Loucy (cell line): Measurements from ENCODE around the gene CAST.
A peak's percentile ranks its signal among the peaks of the same experiment; 100 is the strongest.

Experiments used
- H2AFZ ChIP-seq: fragments of 200-600 bp; sonication (generic); 2 replicates; pipeline ENCODE4 v1.6.0; 2016; ENCODE audit warnings: antibody characterized with exemption, mild to moderate bottlenecking, low read length, moderate library complexity
- H3F3A ChIP-seq: fragments of 200-600 bp; 2 replicates; pipeline ENCODE4 v1.6.0; 2016; ENCODE audit warnings: antibody characterized with exemption, low read depth, mild to moderate bottlenecking
- H3K27me3 ChIP-seq: fragments of 200-600 bp; sonication (generic); 2 replicates; pipeline ENCODE4 v1.6.1; 2014; ENCODE audit warnings: low read length, mild to moderate bottlenecking; ENCODE audit not compliant: insufficient read depth, poor library complexity, severe bottlenecking
- H3K36me3 ChIP-seq: fragments of 200-600 bp; sonication (generic); 2 replicates; pipeline ENCODE4 v1.6.1; 2016; ENCODE audit warnings: low read length; ENCODE audit not compliant: insufficient read depth
- H3K4me1 ChIP-seq: fragments of 200-600 bp; sonication (generic); 2 replicates; pipeline ENCODE4 v1.5.1; 2014; ENCODE audit warnings: low read length, mild to moderate bottlenecking; ENCODE audit not compliant: insufficient read depth, poor library complexity, severe bottlenecking
- H3K4me2 ChIP-seq: fragments of 200-600 bp; sonication (generic); 2 replicates; pipeline ENCODE4 v1.6.0; 2014; ENCODE audit warnings: antibody characterized with exemption, low read length, low read depth, mild to moderate bottlenecking; ENCODE audit not compliant: poor library complexity, severe bottlenecking
- H3K4me3 ChIP-seq: fragments of 200-600 bp; sonication (generic); 2 replicates; pipeline ENCODE4 v1.5.1; 2014; ENCODE audit warnings: low read length, mild to moderate bottlenecking, mixed read lengths; ENCODE audit not compliant: poor library complexity, severe bottlenecking
- H3K79me2 ChIP-seq: fragments of 200-600 bp; sonication (generic); 2 replicates; pipeline ENCODE4 v1.6.1; 2014; ENCODE audit warnings: low read length; ENCODE audit not compliant: insufficient read depth
- H3K9ac ChIP-seq: fragments of 200-600 bp; sonication (generic); 2 replicates; pipeline ENCODE4 v1.6.0; 2014; ENCODE audit warnings: mild to moderate bottlenecking, low read depth, low read length, moderate library complexity; ENCODE audit not compliant: poor library complexity, severe bottlenecking
- H3K9me2 ChIP-seq: fragments of 200-600 bp; sonication (generic); replicated peaks from 2 replicates; pipeline ENCODE4 v1.6.1; 2016; ENCODE audit warnings: low read depth, low read length, mixed read lengths
- H3K9me3 ChIP-seq: fragments of 200-600 bp; sonication (generic); 2 replicates; pipeline ENCODE4 v1.6.1; 2014; ENCODE audit warnings: mild to moderate bottlenecking, antibody characterized with exemption, low read length, low read depth; ENCODE audit not compliant: insufficient read depth
- H4K20me1 ChIP-seq: fragments of 200-600 bp; sonication (generic); 2 replicates; pipeline ENCODE4 v1.6.0; 2014; ENCODE audit warnings: antibody characterized with exemption, low read length, mild to moderate bottlenecking; ENCODE audit not compliant: insufficient read depth, poor library complexity, severe bottlenecking
- EZH2phosphoT487 ChIP-seq: fragments of 200-600 bp; IDR thresholded peaks from 2 replicates; pipeline ENCODE4 v1.6.1; 2018; ENCODE audit warnings: antibody characterized with exemption, mild to moderate bottlenecking, moderate library complexity, borderline replicate concordance
- TF ChIP-seq, protein P1 (sequence below): fragments of 200-600 bp; sonication (generic); conservative IDR thresholded peaks from 2 replicates; pipeline ENCODE4 v1.5.1; 2014; ENCODE audit warnings: mild to moderate bottlenecking, antibody characterized with exemption, low read length

CAST gene

GRCh38 chr5:96625365-96625764 is 36.8 kb upstream of the CAST start:
- Histone ChIP-seq H4K20me1 (no peaks in the 10 kb centered on the region), H3K4me2 (no peak overlapping the region), H3K36me3 (no peaks in the 10 kb centered on the region), H3K4me3 (no peak overlapping the region), H2AFZ (0 out of 2 replicates have a peak overlapping the region, but pooled peaks have one; percentile 26), H3K79me2 (no peaks in the 10 kb centered on the region), H3K4me1 (peaks cover 7% of the 10 kb centered on the region), H3K9me2 (no peaks in the 10 kb centered on the region), H3K9me3 (no peaks in the 10 kb centered on the region), H3K27me3 (no peaks in the 10 kb centered on the region), H3K9ac (no peak overlapping the region), H3F3A (no peaks in the 10 kb centered on the region)
- no peak for TF ChIP-seq EZH2phosphoT487

DNA sequence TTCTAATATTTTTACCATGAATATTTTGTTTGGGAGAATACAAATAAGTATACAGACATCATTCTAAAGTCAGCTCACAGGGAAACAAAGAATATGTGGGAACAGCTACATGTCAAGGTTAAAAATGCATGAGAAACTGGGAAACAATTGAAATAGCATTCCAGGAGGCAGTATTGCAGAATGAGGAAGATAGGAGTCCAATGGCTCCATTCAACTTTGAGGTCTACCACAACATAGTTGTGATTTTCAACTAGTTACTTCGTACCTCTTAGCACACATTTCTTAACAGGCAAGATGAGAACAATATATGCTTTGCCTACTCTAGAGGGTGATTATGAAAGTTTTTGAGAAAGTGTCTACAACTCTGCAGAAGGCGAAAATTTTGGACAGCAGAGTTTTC is 35.2 kb upstream of the CAST start:
- TF ChIP-seq, protein P1, sequence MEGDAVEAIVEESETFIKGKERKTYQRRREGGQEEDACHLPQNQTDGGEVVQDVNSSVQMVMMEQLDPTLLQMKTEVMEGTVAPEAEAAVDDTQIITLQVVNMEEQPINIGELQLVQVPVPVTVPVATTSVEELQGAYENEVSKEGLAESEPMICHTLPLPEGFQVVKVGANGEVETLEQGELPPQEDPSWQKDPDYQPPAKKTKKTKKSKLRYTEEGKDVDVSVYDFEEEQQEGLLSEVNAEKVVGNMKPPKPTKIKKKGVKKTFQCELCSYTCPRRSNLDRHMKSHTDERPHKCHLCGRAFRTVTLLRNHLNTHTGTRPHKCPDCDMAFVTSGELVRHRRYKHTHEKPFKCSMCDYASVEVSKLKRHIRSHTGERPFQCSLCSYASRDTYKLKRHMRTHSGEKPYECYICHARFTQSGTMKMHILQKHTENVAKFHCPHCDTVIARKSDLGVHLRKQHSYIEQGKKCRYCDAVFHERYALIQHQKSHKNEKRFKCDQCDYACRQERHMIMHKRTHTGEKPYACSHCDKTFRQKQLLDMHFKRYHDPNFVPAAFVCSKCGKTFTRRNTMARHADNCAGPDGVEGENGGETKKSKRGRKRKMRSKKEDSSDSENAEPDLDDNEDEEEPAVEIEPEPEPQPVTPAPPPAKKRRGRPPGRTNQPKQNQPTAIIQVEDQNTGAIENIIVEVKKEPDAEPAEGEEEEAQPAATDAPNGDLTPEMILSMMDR: no peak
- no peak for TF ChIP-seq EZH2phosphoT487
- Histone ChIP-seq H3K9me3 (no peaks in the 10 kb centered on the region), H3K36me3 (no peaks in the 10 kb centered on the region), H3K9me2 (no peaks in the 10 kb centered on the region), H3F3A (no peaks in the 10 kb centered on the region), H3K79me2 (no peaks in the 10 kb centered on the region), H3K4me3 (no peak overlapping the region), H2AFZ (no peak overlapping the region), H3K4me1 (peaks cover 7% of the 10 kb centered on the region), H3K27me3 (no peaks in the 10 kb centered on the region), H3K9ac (no peak overlapping the region), H4K20me1 (no peaks in the 10 kb centered on the region), H3K4me2 (no peak overlapping the region)

GRCh38 chr5:96627792-96628398 is 34.3 kb upstream of the CAST start:
- Histone ChIP-seq H3K9ac (no peak overlapping the region), H3F3A (no peaks in the 10 kb centered on the region)
- TF ChIP-seq EZH2phosphoT487: no peak
- TF ChIP-seq, protein P1: no peak

GRCh38 chr5:96628406-96628805 is 33.8 kb upstream of the CAST start:
- Histone ChIP-seq H3K9me3 (no peaks in the 10 kb centered on the region), H3K4me3 (no peak overlapping the region), H3K4me2 (no peak overlapping the region), H3K27me3 (no peaks in the 10 kb centered on the region), H3F3A (no peaks in the 10 kb centered on the region), H3K79me2 (no peaks in the 10 kb centered on the region), H4K20me1 (no peaks in the 10 kb centered on the region), H3K9ac (no peak overlapping the region), H3K9me2 (no peaks in the 10 kb centered on the region), H3K36me3 (no peaks in the 10 kb centered on the region), H3K4me1 (peaks cover 7% of the 10 kb centered on the region), H2AFZ (no peak overlapping the region)
- no peak for TF ChIP-seq EZH2phosphoT487
- TF ChIP-seq, protein P1: no peak

More at GRCh38 chr5:96627792-96628398, 34.3 kb upstream of the CAST start:
- Histone ChIP-seq H4K20me1 (no peaks in the 10 kb centered on the region), H2AFZ (peak overlapping the region; percentile 9; the same call in 1 of the 2 replicates), H3K79me2 (no peaks in the 10 kb centered on the region), H3K4me2 (peak overlapping the region; percentile 11), H3K36me3 (no peaks in the 10 kb centered on the region), H3K9me3 (no peaks in the 10 kb centered on the region), H3K9me2 (no peaks in the 10 kb centered on the region), H3K4me3 (no peak overlapping the region), H3K4me1 (peaks cover 7% of the 10 kb centered on the region), H3K27me3 (no peaks in the 10 kb centered on the region)
